Psoas muscle (tissue), 8 donors: ENCODE measurements around the gene ID4. TPM values are rescaled to one million over a fixed set of nuclear protein-coding genes. Genes with fewer than 3 reads are reported as not detected.

Experiments
- ATAC-seq, 4 donors: fragments of 200-7000 bp; cut with Tn5 transposase; one replicate each; pipeline ENCODE4 v1.9.1; 2020; ENCODE audit warnings: moderate library complexity in 3 of 4, mild to moderate bottlenecking in 2 of 4
- DNase-seq, 2 donors: peaks; one replicate each; pipeline ENCODE4 v3.0.0-alpha.2; 2020
- H3K27ac ChIP-seq: fragments of 200-600 bp; one replicate; pipeline ENCODE4 v1.8.0; 2022
- H3K27me3 ChIP-seq, 3 donors: fragments of 200-600 bp in 1 of 3; one replicate each; pipeline versions ENCODE4 v1.6.1 to v1.8.0; 2013 to 2022; ENCODE audit warnings: low read length in 2 of 3, mild to moderate bottlenecking in 2 of 3, moderate library complexity in 1 of 3; ENCODE audit not compliant: insufficient read depth in 3 of 3
- H3K36me3 ChIP-seq, 2 donors: fragments of 200-600 bp in 1 of 2; one replicate each; pipeline versions ENCODE4 v1.6.1 to v1.8.0; 2013 to 2022; ENCODE audit warnings: low read depth in 1 of 2, mild to moderate bottlenecking in 1 of 2, moderate library complexity in 1 of 2; ENCODE audit not compliant: insufficient read depth in 1 of 2
- H3K4me1 ChIP-seq: fragments of 200-600 bp; one replicate; pipeline ENCODE4 v1.8.0; 2022
- H3K4me3 ChIP-seq: fragments of 200-600 bp; one replicate; pipeline ENCODE4 v1.8.0; 2022; ENCODE audit warnings: mild to moderate bottlenecking
- H3K9me3 ChIP-seq: fragments of 200-600 bp; one replicate; pipeline ENCODE4 v1.8.0; 2022
- CTCF ChIP-seq: fragments of 200-600 bp; IDR thresholded peaks from one replicate; pipeline ENCODE4 v1.8.0; 2022; ENCODE audit warnings: antibody characterized with exemption
- WGBS, 3 donors: extraction: QIAGEN DNeasy Blood & Tissue Kit; methylation state at CpG; one replicate each; pipeline versions ENCODE4 v1.1.6 to v1.1.7; 2013; 5-methylcytosine and 5-hydroxymethylcytosine counted together
- intact Hi-C, 2 donors: fragments of 100-400 bp; cut with DNase I; formaldehyde crosslinking; loops; one replicate each; pipeline versions ENCODE4 v1.11.0 to v1.14.2; 2022
- polyA plus RNA-seq, 3 donors: library from polyadenylated mRNA; stranded (reverse); fragments of 200-250 nt; gene quantifications; one replicate each; pipeline ENCODE4 v1.2.3, GENCODE V29; 2013
- total RNA-seq, 4 donors: library from RNA; stranded (reverse); fragmentation: NEBNext Ultra II Directional in 2 of 4; extraction: Animal tissue kit (Norgen Biotek cat#: 25700) in 2 of 4; gene quantifications; one replicate each; pipeline versions ENCODE4 v1.2.1 to v1.2.4, GENCODE V29; 2021 to 2023
- donor health status: healthy with polysubstance abuse.
- donor health status: DM: no; HTN: no; CAD: no; lungs with moderate emphysema.
- donor health status: Bipolar disorder and iron deficiency.
- donor health status: healthy.
- donor health status: DM: yes; HTN: yes; CAD: no.
- donor health status: DM: no; HTN: no; CAD: no.
- donor health status: DM: no; HTN: no; CAD: no.
- donor health status: DM: yes; HTN: yes; CAD: no.

ID4 gene
- total and polyA plus RNA-seq, 7 donors = 0.61 to 3.1 (median 1.3) TPM

- Histone ChIP-seq H3K27me3 (no peaks in the 10 kb centered on the region), H3K9me3 (no peaks in the 10 kb centered on the region), H3K27ac (no peak overlapping the region), H3K36me3 (no peaks in the 10 kb centered on the region), H3K4me3 (no peak overlapping the region), H3K4me1 (no peaks in the 10 kb centered on the region)
- 79 to 83% (median 80%) methylated on average over 11 of the region's 11 CpGs for WGBS, 3 donors
- DNase-seq (no peak), ATAC-seq (no peak)
- intact Hi-C loops = loop anchor here in 1 of 2 donors (5.0 to 10.0 kb wide), 2 partner anchors 41 to 243 kb away; no protein-coding TSS in a partner anchor
- no peak for TF ChIP-seq CTCF
These were observed 25.6 kb upstream of the ID4 start for GRCh38 chr6:19811397-19812079.

GRCh38 chr6:19812512-19813119 lies 24.6 kb upstream of the ID4 start:
- intact Hi-C loops = loop anchor here in 1 of 2 donors (5.0 to 10.0 kb wide), 2 partner anchors 40 to 242 kb away; no protein-coding TSS in a partner anchor
- Histone ChIP-seq H3K4me1 (no peaks in the 10 kb centered on the region), H3K9me3 (no peaks in the 10 kb centered on the region), H3K27me3 (no peaks in the 10 kb centered on the region), H3K27ac (no peak overlapping the region), H3K36me3 (no peaks in the 10 kb centered on the region), H3K4me3 (no peak overlapping the region)
- ATAC-seq (peak; percentile 44 to 68 (median 62)), DNase-seq (no peak)
- WGBS, 3 donors = 50 to 62% (median 54%) methylated on average over 6 of the region's 6 CpGs
- TF ChIP-seq CTCF = peak; percentile 67

- Histone ChIP-seq H3K4me1 (no peaks in the 10 kb centered on the region), H3K36me3 (no peaks in the 10 kb centered on the region), H3K27me3 (no peaks in the 10 kb centered on the region), H3K27ac (no peak overlapping the region), H3K4me3 (no peak overlapping the region), H3K9me3 (no peaks in the 10 kb centered on the region)
- DNase-seq = no peak
- 63 to 73% (median 66%) methylated on average over 2 of the region's 2 CpGs for WGBS, 3 donors
- TF ChIP-seq CTCF = no peak
- ATAC-seq = no peak
- intact Hi-C loops = loop anchor here in 1 of 2 donors (10.0 kb wide), 1 partner anchor 236 kb away; no protein-coding TSS in a partner anchor
These were observed 18.4 kb upstream of the ID4 start for GRCh38 chr6:19818805-19819204.

- H3K27me3 ChIP-seq = no peaks in the 10 kb centered on the region
- H3K4me1 ChIP-seq = no peaks in the 10 kb centered on the region
- H3K4me3 ChIP-seq = no peak overlapping the region
- no peak for TF ChIP-seq CTCF
- no peaks in the 10 kb centered on the region for H3K36me3 ChIP-seq
- no peaks in the 10 kb centered on the region for H3K9me3 ChIP-seq
- peak in 1 of 4 donors; percentile 64 for ATAC-seq
- WGBS, 3 donors = 43 to 59% (median 44%) methylated on average over 6 of the region's 6 CpGs
- H3K27ac ChIP-seq = no peak overlapping the region
- no peak for DNase-seq
- intact Hi-C loops = no loop called here
These were observed 12.9 kb upstream of the ID4 start for GRCh38 chr6:19824058-19824807.
